Measurements from ENCODE around the gene CLCN6.

CLCN6 gene

DNA sequence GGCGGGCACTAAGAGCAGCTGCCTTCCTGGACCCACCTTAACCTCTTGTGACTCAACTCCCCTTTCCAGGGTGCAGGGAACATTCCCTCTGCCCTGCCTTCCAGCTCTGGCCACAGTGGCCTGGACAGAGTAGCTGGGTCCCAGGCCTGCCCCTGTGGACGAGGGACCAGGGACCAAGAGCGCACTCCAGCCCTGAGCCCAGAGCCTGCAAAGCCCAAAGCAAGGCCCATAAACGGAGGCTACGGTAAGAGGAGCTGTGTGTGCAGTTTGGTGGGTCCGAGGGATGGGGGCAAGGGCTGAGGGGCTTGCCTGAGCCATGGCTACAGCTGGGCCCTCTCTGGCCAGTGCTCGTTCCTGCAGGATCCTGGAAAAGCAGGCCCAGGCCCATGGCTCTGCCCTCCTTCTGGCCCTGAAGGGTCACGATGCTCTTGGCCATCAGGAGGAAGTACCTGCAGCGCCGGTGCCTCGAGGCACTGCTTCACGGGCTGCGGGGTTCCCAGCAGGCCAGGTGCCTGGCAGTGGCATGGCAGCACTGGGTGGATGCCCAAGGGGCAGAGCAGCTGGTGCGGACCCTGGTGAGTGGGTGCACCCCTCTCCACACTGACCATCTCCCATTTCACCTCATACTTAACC is 18.1 kb upstream of the CLCN6 start:
- no peak for TF ChIP-seq CTCF (conservative IDR thresholded peaks at IDR 0.05; ENCODE audit: low read depth)
- H3K27ac ChIP-seq, result peak overlapping the region; percentile 78
- POLR2A ChIA-PET (ENCODE audit: low non-redundant PET), result interaction anchor here (0.6 to 1.5 kb wide), 2 partner anchors 14 to 124 kb away, joined by 4 to 6 read pairs; no protein-coding TSS in a partner anchor
- CTCF ChIA-PET, result interaction anchor here (0.5 to 1.2 kb wide), 4 partner anchors 14 to 428 kb away, joined by 4 to 5 read pairs (median 4); no protein-coding TSS in a partner anchor
- no peak for DNase-seq (ENCODE audit: low spot score)

GRCh38 chr1:11788549-11789053 is 17.4 kb upstream of the CLCN6 start:
- peak overlapping the region; percentile 78 for H3K27ac ChIP-seq
- no peak for DNase-seq (ENCODE audit: low spot score)
- ChIA-PET CTCF (interaction anchor here (0.7 to 1.2 kb wide), 2 partner anchors 14 to 750 kb away, joined by 3 to 5 read pairs; no protein-coding TSS in a partner anchor), POLR2A (ENCODE audit: low non-redundant PET) (interaction anchor here (0.6 kb wide), 1 partner anchor 124 kb away, joined by 4 read pairs; no protein-coding TSS in a partner anchor)
- no peak for TF ChIP-seq CTCF (conservative IDR thresholded peaks at IDR 0.05; ENCODE audit: low read depth)

DNA sequence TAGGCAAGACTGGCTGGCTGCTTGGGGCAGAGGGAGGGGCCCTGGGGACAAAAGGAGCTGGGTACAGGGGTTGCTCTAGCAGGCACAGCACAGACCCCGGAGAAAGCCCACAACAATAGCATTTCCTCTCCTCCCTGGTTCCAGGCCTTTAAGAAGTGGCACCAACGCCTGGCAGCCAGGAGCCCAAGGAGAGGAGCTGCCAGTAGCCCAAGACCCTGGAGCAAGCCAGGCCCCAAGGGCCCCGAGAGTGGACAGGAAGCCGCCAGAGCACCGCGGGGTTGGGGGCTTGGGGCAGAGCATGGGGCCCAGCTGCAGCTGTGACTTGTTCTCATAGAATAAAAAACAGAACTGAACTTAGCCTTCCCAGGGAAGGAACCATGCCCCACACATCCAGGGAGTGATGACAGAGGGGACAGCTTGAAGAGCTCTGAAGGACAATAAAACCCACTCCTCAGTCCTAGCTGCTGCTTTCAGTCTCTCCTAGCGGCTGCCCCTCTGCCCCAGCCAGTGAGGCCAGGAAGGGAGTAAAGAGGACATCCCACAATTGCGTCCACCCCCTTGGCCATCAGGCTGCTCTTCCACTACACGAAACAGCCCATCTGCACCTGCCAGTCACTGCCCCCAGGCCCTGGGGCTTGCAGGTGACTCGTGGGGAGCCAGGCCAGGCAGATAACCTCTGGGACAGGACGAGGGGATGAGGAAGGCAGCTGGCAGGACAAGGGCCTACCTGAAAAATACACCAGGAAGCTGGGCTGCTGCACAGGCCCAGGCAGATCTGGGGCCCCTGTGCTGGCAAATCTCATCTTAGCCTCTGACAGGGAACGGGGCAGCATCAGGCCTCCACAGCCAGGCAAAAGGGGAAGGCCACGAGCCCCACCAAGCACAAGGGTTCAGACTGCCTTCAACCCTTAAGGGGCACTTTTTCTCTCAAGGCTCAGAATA is 16.6 kb upstream of the CLCN6 start:
- POLR2A ChIA-PET (ENCODE audit: low non-redundant PET), result no interaction called here
- no peak for TF ChIP-seq CTCF (conservative IDR thresholded peaks at IDR 0.05; ENCODE audit: low read depth)
- CTCF ChIA-PET, result interaction anchor here (0.6 to 0.7 kb wide), 2 partner anchors 70 to 751 kb away, joined by 3 read pairs; no protein-coding TSS in a partner anchor
- peak overlapping the region; percentile 78 for H3K27ac ChIP-seq
- DNase-seq (ENCODE audit: low spot score), result no peak

DNA sequence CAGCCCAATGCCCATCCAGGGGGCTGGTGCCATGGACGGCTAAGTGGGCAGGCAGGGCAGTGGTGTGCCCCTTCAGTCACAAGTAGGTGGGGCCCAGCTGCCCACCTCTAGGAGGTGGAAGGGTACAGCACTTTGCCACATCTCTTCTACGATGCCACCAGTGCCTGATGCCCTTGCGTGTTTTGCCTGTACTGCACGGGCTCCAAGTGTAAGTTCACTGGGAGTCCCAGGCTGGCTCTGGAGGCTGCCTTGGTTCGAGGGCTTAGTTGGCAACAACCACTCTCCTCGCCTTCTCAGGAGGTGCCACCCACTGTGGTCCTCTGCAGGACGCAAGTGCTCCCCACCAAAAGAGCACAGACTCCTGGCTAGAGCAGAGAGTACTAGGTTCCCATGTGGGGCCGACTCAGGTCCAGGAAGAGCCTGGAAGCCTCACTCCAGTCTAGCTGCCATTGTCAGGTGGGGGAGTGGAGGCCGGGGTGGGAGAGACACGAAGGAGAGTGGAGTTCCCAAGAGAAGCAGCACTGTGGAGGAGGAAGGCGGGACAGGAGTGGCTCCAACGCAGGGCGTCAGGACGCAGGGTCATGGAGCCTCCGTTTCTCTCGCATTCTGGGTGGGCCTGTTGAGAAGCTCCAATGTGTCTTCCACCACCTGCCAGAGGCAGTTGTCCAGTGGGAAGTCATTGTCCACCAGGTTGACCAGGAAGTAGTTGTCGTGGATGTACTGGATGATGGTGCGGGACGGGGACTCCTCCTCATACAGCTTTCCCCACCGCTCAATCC is 15.7 kb upstream of the CLCN6 start:
- H3K27ac ChIP-seq, result peak overlapping the region; percentile 78
- POLR2A ChIA-PET (ENCODE audit: low non-redundant PET), result no interaction called here
- DNase-seq (ENCODE audit: low spot score), result no peak
- CTCF ChIA-PET, result no interaction called here
- no peak for TF ChIP-seq CTCF (conservative IDR thresholded peaks at IDR 0.05; ENCODE audit: low read depth)

DNA sequence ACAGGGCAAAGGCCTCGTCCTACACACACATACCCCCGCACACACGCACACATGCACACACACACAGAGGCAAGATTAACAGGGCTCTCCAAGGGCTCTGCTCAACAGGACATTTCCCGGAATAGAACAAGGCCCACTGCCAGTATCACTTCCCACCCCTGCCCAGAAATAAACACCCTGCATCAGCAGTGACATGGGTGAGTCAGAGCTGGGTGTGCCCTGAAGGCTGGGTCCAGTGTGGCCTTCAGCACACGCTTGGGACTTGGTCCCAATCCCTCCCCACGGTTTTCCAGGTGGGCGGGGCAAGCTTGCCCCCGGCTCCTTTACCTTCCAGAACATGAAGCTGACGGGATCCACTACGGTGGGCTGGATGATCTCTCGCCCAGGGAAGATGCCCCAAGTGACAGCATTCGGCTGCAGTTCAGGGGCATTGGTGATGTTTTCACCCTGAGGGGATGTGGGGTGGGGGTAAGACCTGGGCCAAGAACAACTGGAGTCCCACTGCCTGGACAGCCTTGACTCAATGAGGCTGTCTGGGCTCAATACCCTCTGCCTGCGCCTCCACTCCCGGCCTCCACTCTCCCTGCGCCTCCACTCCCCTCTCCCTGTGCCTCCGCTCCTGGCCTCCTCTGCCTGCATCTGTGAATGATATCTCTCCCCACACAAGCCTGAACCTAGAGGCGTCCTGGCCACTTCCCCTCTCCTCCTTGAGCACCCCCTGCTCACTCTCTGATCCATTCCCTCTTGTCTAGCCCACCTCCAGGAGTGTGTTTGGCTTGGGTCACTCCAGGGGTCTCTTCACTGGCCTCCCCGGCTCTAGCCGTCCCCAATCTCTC is 14.9 kb upstream of the CLCN6 start:
- DNase-seq (ENCODE audit: low spot score), result peak; percentile 52
- ChIA-PET POLR2A (ENCODE audit: low non-redundant PET) (no interaction called here), CTCF (no interaction called here)
- TF ChIP-seq CTCF (conservative IDR thresholded peaks at IDR 0.05; ENCODE audit: low read depth), result no peak
- peak overlapping the region; percentile 78 for H3K27ac ChIP-seq

Data from RWPE1 (cell line).